Measurements from ENCODE around the gene BOC. TPM values are rescaled to one million over a fixed set of nuclear protein-coding genes. Genes with fewer than 3 reads are reported as not detected.
A peak's percentile ranks its signal among the peaks of the same experiment; 100 is the strongest.
"Not testable (repeated sequence)": the region's sequence is repeated elsewhere in the genome, so short reads cannot be mapped to it uniquely, and the experiment has no call there.

The BOC gene
- total RNA-seq, 2 donors from 2014 or later, result 23.4 to 33.4 TPM

GRCh38 chr3:113166357-113166718 is 45.0 kb upstream of the BOC start:
- Histone ChIP-seq H3K27ac (peak overlapping the region; percentile 56 to 60), H3K4me3 (no peak overlapping the region), H3K36me3 (no peaks in the 10 kb centered on the region), H3K4me1 (ENCODE audit: control insufficient read depth in 1 of 2, low read depth in 2 of 2) (peaks cover 10 to 35% of the 10 kb centered on the region in 2 donors), H3K9me3 (no peaks in the 10 kb centered on the region), H3K27me3 (replicated peaks; ENCODE audit: insufficient read depth) (no peaks in the 10 kb centered on the region)
- ATAC-seq (ENCODE audit: insufficient number of reproducible peaks, low FRiP score, low read depth), result no peak
- no peak for DNase-seq (ENCODE audit: low spot score)
- TF ChIP-seq, protein P1, sequence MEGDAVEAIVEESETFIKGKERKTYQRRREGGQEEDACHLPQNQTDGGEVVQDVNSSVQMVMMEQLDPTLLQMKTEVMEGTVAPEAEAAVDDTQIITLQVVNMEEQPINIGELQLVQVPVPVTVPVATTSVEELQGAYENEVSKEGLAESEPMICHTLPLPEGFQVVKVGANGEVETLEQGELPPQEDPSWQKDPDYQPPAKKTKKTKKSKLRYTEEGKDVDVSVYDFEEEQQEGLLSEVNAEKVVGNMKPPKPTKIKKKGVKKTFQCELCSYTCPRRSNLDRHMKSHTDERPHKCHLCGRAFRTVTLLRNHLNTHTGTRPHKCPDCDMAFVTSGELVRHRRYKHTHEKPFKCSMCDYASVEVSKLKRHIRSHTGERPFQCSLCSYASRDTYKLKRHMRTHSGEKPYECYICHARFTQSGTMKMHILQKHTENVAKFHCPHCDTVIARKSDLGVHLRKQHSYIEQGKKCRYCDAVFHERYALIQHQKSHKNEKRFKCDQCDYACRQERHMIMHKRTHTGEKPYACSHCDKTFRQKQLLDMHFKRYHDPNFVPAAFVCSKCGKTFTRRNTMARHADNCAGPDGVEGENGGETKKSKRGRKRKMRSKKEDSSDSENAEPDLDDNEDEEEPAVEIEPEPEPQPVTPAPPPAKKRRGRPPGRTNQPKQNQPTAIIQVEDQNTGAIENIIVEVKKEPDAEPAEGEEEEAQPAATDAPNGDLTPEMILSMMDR (IDR thresholded peaks at IDR 0.05), result no peak

DNA sequence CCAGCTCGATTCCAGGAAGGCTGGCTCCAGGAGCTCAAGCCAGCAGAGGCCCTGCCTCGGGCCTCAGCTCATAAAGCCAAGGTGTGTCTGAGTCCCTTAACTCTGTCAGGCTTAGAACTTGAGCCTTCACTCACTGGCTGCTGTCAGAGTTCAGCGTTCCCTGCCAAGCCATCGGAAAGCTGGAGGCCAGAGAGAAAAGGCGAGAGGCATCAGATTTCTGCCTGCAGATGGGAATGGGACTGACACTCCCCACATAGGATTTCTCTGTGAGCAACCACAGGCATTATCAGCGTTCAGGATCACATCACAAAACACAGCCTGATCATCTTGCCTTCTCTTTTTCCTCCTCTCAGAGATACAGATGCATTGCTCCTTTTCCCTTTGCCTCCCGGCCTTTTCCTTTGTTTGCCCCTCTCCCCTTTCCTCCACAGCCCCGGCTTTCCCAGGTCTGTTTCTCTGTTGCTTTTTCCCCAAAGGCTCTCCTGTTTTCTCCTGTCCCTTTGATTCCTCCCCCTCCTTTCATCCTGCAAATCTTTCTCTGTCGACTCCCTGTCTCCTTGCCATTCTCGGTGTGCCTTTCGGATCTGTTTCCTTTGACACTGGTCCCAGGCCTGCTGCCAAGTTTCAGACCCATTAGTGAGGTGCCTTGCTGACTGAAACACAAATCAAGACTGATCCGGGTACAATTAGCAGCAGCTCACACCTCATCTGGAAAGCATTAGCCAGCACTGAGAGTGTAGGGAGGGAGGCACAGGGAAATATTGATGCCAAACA is 44.5 kb upstream of the BOC start:
- DNase-seq (ENCODE audit: low spot score), result no peak
- Histone ChIP-seq H3K9me3 (no peaks in the 10 kb centered on the region), H3K4me3 (peak overlapping the region; percentile 30), H3K4me1 (ENCODE audit: control insufficient read depth in 1 of 2, low read depth in 2 of 2) (peaks cover 10 to 35% of the 10 kb centered on the region in 2 donors), H3K27me3 (replicated peaks; ENCODE audit: insufficient read depth) (no peaks in the 10 kb centered on the region), H3K27ac (peak overlapping the region; percentile 56 to 60), H3K36me3 (no peaks in the 10 kb centered on the region)
- ATAC-seq (ENCODE audit: insufficient number of reproducible peaks, low FRiP score, low read depth), result no peak
- TF ChIP-seq, protein P1 (IDR thresholded peaks at IDR 0.05), result no peak

DNA sequence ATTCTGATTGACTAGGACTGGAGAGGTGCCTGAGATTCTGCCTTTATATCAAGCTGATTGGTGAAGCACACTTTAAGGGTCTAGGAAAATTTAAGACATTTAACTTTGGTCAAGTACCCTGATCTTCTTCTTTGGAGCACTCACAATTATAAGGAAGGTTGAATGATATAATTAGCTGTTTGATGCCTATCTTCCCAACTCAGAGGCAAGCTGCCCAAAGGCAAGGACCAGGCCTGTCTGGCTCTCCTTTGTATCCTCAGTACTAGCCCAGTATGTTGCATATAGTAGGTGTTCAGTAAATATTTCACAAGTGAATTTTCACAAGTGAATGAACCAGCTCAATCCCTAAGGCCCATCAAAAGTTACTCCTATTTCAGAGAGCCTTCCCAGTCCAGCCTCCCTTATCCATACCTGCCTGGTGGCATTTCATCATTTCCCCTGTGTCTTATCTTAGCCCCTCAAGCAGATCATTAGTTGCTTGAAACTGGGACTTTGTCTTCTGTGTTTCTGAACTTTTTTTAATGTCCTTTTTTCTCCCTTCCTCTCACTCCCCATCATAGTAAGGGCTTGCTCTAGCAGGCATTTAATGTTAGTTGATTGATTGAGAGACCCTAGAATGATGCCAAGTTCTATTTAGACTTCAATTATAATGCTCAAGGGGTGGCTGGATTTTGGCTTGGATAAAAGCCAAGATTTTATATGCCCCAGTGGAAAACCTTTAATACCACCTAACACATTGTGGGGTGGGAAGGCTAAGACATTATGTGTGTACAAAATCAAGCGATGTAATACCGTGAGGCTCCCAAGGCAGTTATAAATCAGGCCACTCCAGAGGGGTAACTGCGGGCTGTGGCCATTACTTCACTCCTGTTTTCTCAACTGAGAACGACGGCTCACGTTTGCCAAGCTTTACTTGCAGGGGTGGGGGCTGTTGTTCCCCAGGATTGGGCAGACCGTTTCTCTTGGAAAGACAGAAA is 43.2 kb upstream of the BOC start:
- Histone ChIP-seq H3K9me3 (no peaks in the 10 kb centered on the region), H3K27me3 (replicated peaks; ENCODE audit: insufficient read depth) (no peaks in the 10 kb centered on the region), H3K4me3 (no peak overlapping the region), H3K4me1 (ENCODE audit: control insufficient read depth in 1 of 2, low read depth in 2 of 2) (peaks cover 10 to 35% of the 10 kb centered on the region in 2 donors), H3K27ac (no peak overlapping the region), H3K36me3 (no peaks in the 10 kb centered on the region)
- TF ChIP-seq, protein P1 (IDR thresholded peaks at IDR 0.05), result no peak
- DNase-seq (ENCODE audit: low spot score) (no peak), ATAC-seq (ENCODE audit: insufficient number of reproducible peaks, low FRiP score, low read depth) (no peak)

DNA sequence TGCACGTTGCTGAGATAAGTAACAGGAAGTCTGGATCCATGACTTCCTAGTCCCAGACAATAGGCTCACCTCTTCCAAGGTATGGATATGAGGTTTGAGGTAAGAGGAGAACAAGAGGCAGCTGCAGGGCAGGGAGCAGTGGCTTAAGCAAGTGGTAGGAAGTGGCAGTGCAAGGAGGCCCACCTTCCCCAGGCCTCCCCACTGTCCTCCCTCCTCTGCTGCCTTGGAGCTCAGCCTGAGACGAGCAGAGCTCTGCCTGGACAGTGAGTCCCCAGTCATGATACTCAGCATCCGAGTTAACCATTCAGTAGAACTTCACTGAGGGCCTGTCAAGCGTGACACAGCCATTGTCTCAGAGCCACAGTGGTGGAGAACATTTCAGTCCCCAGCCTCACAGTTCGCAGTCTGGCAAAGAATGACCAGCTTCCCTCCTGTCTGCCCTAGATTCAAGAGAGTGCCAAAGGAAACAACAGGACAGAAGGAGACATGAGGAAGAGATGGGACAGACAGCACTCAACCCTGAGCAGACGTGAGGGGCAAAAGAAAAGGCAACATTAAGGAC is 41.4 kb upstream of the BOC start:
- ATAC-seq (ENCODE audit: insufficient number of reproducible peaks, low FRiP score, low read depth) (no peak), DNase-seq (ENCODE audit: low spot score) (no peak)
- TF ChIP-seq, protein P1 (IDR thresholded peaks at IDR 0.05), result no peak
- H3K27me3 ChIP-seq (replicated peaks; ENCODE audit: insufficient read depth), result no peaks in the 10 kb centered on the region
- H3K4me1 ChIP-seq (ENCODE audit: control insufficient read depth in 1 of 2, low read depth in 2 of 2), result peaks cover 10 to 35% of the 10 kb centered on the region in 2 donors
- H3K9me3 ChIP-seq, result no peaks in the 10 kb centered on the region
- no peak overlapping the region for H3K27ac ChIP-seq
- H3K36me3 ChIP-seq, result no peaks in the 10 kb centered on the region
- no peak overlapping the region for H3K4me3 ChIP-seq

- Histone ChIP-seq H3K36me3 (no peaks in the 10 kb centered on the region), H3K4me1 (ENCODE audit: control insufficient read depth in 1 of 2, low read depth in 2 of 2) (peaks cover 10 to 35% of the 10 kb centered on the region in 2 donors), H3K9me3 (no peaks in the 10 kb centered on the region), H3K27me3 (replicated peaks; ENCODE audit: insufficient read depth) (no peaks in the 10 kb centered on the region), H3K27ac (no peak overlapping the region), H3K4me3 (no peak overlapping the region)
- ATAC-seq (ENCODE audit: insufficient number of reproducible peaks, low FRiP score, low read depth), result no peak
- TF ChIP-seq, protein P1 (IDR thresholded peaks at IDR 0.05), result no peak
- DNase-seq (ENCODE audit: low spot score), result no peak
Measured at GRCh38 chr3:113170771-113171170, 40.6 kb upstream of the BOC start.

DNA sequence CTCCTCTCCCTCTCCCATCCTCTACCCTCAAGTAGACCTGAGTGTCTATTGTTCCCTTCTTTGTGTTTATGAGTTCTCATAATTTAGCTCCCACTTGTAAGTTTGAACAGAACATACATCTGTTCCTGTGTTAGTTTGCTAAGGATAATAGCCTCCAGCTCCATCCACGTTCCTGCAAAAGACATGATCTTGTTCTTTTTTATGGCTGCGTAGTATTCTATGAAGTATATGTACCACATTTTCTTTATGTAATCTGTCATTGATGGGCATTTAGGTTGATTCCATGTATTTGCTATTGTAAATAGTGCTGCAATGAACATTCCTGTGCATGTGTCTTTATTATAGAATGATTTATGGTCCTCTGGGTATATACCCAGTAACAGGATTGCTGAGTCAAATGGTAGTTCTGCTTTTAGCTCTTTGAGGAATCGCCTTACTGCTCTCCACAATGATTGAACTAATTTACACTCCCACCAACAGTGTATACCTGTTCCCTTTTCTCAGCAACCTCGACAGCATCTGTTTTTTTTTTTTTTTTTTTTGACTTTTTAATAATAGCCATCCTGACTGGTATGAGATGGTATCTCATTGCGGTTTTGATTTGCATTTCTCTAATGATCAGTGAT is 39.6 kb upstream of the BOC start:
- DNase-seq (ENCODE audit: low spot score); H3K9me3 ChIP-seq; ATAC-seq (ENCODE audit: insufficient number of reproducible peaks, low FRiP score, low read depth); H3K27me3 ChIP-seq (replicated peaks; ENCODE audit: insufficient read depth); H3K4me3 ChIP-seq; H3K36me3 ChIP-seq; H3K27ac ChIP-seq: not testable (repeated sequence)
- peaks cover 5 to 27% of the 10 kb centered on the region in 2 donors for H3K4me1 ChIP-seq (ENCODE audit: control insufficient read depth in 1 of 2, low read depth in 2 of 2)

Data from thoracic aorta (tissue), 2 donors.